ENCODE measurements around the gene SLC25A41. TPM values are rescaled to one million over a fixed set of nuclear protein-coding genes. Genes with fewer than 3 reads are reported as not detected.

SLC25A41 gene
- total RNA-seq, 1 donor from 2014 or later = 0.16 TPM

DNA sequence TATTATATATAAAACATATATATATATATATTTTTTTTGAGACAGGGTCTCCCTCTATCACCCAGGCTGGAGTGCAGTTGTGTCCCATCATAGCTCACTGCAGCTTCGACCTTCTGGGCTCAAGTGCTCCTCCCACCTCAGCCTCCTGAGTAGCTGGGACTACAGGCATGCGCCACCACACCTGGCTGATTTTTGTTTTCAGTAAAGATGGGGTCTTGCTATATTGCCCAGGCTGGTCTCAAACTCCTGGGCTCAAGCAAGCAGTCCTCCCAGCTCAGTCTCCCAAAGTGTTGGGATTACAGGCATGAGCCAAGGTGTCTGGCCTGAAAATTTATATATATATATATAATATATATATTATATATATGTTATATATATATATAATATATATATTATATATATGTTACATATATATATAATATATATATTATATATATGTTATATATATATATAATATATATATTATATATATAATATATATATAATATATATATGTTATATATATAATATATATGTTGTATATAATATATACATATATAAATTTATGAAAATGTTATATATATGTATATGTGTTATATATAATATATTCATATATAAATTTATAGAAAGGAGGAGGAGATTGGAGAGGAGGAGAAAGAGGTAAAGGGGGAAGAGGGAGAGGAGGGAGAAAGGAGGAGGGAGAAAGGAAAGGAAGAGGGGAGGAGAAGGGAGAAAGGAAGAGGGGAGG, 4.7 kb downstream of the SLC25A41 start:
- intact Hi-C loops (cut with micrococcal nuclease) = loop anchor here (10.0 kb wide), 1 partner anchor 76 kb away; the partner anchor contains the start of gene TUBB4A

DNA sequence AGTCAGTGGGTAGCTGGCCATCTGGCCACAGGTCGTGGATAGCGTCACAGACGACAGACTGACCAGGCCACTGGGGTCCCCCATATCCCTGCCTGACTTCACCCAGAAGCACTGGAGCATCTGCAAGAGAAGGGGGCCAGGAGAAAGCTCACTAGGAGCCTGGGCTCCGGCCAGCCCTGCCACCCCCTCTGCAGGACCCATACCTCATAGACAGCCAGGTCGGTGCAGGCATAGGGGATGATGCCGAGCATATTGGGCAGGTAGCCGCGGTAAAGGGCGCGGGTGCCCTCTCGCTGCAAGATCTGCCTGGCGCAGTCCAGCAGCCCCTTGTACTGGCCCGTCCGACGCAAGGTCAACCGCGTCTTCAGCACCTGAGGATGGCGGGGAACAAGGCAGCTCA, 6.4 kb downstream of the SLC25A41 start:
- intact Hi-C loops (cut with micrococcal nuclease) = loop anchor here (10.0 kb wide), 1 partner anchor 78 kb away; the partner anchor contains the start of gene TUBB4A

DNA sequence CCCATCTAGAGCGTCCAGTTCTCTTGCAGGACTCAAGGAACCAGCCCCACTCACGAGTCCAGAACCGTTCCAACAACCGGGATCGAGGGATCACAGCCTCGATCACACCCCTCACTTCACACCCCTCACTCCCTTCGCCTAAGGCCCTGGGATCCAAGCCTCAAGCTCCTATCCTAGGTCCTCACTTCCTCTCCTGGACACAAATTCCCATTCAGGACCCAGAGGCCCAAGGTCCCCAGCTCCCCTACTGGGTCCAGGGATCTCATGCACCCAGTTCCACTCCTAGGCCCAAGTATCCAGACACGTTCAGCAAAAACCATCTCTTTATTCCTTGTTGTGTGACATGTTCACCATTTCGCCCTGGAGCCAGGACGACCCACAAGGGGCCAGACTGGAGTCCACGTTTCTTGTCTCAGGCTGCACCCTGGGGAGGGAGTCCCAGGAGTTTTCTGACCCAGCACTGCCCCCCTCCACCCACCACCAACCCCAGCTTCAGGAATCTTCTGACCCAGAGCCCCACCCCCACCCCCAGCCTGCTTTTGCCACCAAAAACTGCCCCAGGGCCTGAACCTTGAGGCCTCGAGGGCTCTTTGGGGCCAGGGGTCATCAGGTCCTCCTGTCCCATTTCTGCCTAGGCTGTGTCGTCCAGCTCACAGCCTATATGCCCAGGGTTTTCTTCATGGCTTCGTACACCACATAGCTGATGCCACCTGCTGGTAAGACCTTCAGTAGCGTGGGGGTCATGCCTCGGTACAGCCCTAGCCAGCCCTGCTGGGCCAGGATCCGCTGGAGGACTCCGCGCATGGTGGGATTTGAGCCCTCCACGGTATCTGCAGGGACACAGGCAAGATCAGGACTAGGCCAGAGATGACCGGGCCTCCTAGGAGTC, 7.6 kb downstream of the SLC25A41 start:
- intact Hi-C loops (cut with micrococcal nuclease) = loop anchor here (1.0 to 10.0 kb wide), 7 partner anchors 33 to 522 kb away; partner anchors contain the start of genes GPR108, GTF2F1, TUBB4A and VMAC

DNA sequence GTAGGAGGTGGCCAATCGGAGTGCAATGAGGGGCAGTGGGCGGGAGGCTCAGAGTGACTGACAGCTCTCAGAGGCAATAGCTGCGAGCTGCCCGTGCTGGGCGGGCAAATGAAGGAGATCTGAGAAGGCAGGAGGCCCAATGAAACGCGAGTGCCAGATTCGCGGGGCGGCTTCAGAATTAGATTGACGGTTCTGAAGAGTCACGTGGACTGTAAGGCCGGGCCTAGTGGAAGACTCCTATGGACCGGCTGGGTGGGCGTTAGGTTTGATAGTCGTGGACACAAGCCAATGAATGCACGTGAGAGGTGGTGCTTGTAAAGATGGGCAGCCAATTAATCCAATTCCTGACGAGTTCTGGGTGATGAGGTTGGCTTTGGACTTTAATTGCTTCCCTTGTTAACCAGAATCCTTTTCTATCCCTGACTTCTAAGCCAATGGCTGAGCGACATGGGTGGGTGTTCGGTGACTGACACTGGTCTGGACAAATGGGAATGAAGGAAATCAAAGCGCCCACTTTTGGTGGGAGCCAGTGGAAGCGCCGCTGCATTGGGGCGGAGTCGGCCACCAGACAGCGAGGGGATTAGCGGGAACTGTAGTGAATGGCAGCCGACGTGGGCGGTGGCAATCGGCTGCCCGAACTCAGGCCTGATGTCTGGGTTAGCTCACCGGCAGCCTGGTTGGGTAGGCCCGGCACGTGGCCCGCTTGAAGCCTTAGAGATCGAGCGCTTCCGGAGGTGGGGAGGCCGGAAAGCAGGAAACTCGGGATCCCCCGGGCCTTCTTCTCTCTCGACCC, 8.4 kb downstream of the SLC25A41 start:
- intact Hi-C loops (cut with micrococcal nuclease) = loop anchor here (1.0 to 10.0 kb wide), 8 partner anchors 32 to 521 kb away; partner anchors contain the start of genes GPR108, GTF2F1, TUBB4A and VMAC

DNA sequence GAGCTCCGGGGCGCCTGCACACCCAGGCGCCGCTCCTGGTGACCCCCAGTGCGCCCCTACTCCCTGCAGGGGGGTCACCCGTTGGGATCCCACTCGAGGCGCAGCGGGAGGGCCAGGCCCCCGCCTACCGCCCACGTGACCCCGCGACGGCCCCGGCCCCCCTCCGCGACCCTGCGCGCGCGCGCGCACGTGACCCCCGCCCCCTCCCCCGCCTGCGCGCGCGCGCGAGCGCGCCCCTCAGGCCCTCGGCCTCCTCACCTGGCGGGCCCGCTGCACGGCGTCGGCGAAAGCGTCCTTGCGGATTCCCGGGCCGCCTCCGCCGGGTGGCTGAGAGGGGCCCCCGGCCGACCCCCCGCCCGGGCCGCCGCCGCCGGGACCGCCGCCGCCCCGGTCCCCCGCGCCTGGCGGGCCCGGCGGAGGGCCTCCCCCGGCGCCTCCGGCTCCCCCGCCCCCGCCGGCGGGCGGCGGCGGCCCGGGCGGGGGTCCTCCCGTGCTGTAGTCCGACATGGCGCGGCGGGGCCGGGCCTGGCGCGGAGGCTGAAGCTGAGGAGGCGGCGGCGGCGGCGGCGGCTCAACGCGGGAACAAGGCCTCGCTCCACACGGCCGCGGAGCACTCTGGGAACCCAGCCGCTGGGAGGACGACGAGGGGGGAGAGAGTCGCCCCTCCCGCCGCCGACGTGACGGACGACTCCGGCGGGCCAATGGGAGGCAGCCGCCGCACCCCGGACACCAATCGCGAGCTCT, 9.2 kb downstream of the SLC25A41 start, which contains the start of gene KHSRP:
Gene KHSRP, minus strand, starts transcription at position 617 of the 744 bp plus-strand sequence. Its CDS starts 110 bp downstream, at position 507.
- intact Hi-C loops (cut with micrococcal nuclease) = loop anchor here (1.0 to 10.0 kb wide), 2 partner anchors 62 to 80 kb away; partner anchors contain the start of gene TUBB4A

DNA sequence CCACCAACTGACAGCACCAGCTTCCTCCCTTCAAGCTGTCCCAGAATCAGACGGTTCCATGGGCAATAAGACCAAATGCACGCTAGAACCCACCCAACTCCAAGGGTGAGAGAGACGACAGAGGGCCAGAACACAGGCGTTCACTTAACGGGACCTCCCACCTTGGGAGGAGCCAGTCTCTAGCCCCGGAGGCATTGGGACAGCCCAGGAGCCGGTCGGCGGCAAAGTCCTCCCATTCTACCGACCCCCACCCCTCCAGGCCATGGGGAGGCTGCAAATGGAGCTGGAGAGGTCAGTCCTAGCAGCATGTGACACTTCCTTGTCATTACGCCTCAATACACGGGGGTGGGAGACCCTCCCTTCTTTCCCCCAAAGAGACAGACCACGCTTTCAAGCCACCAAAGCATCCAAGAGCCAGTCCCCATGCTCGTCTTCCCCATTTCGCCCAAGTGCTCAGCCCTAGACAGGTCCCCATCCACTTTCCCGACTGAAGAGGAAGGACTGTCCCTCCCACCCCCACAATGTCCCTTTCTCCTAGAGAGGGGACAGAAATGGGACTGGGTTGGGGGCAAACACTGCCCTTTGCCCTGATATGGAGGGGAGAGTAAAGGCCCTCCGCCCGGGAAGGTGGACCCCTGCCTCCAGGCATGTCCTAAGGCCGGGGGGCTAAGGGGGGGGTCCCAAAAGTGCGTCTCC, 9.9 kb downstream of the SLC25A41 start:
- intact Hi-C loops (cut with micrococcal nuclease) = loop anchor here (1.0 to 10.0 kb wide), 2 partner anchors 61 to 81 kb away; partner anchors contain the start of gene TUBB4A

DNA sequence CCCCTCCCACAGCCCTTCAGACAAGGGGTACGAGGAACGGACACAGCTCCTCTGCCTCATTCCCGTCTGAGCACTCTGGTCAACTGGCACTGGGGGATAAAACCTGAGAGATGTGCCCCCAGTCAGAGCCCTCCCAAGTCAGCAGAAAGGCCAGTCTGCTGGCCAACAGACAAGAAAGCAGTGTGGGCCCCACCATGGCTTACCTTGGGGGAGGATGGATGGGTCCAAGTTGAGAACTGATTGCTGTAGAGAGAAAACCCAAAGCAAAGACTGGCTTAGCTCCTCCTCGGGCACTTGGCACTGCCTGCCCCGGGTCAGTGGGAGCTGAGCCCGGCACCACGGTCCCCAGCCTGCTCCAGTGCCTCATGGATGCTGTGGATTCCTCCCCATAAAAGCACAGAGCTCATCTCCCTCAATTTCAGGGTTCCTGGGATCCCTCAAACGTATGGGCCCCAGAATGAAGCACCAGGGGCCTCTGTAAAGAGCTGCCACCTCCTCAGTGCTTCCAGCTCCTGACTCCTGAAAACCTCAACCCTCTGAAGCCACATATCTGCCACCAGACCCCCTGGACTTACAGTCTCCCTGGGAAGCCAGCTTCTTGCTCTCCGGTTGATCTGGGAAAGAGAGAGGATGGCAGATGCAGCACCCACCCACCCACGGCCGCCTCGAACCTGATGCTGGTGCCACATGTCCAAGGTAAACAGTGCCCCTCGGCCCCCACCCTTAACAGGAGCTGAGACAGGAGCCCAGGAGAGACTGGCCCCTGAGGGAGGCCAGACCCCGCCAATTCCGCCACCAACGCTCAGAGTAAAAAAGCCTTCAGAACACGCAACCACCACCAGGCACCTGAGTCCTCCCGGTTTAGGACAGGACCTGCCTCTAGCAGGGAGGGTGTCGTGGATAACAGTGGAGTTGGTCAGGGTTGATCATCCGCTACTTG, 12.2 kb downstream of the SLC25A41 start:
- intact Hi-C loops (cut with micrococcal nuclease) = loop anchor here (10.0 kb wide), 1 partner anchor 83 kb away; the partner anchor contains the start of gene TUBB4A

DNA sequence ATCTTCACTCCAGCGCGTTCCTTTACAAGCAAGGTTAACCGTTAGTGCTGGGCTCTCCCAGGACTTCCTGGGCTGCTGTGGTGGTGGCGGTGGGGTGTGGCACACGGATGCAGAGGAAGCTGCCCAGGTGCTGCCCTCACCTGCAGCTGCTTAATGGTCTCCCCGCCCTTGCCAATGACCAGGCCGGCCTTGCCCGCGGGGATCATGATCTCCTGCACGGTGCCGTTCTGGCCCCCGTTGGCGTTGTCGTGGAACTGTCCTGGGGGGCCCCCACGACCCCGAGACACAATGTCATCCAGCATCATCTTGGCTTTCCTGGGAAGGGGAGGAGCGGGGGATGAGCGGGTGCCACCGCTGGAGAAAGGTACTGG, 15.0 kb downstream of the SLC25A41 start:
- intact Hi-C loops (cut with micrococcal nuclease) = no loop called here

DNA sequence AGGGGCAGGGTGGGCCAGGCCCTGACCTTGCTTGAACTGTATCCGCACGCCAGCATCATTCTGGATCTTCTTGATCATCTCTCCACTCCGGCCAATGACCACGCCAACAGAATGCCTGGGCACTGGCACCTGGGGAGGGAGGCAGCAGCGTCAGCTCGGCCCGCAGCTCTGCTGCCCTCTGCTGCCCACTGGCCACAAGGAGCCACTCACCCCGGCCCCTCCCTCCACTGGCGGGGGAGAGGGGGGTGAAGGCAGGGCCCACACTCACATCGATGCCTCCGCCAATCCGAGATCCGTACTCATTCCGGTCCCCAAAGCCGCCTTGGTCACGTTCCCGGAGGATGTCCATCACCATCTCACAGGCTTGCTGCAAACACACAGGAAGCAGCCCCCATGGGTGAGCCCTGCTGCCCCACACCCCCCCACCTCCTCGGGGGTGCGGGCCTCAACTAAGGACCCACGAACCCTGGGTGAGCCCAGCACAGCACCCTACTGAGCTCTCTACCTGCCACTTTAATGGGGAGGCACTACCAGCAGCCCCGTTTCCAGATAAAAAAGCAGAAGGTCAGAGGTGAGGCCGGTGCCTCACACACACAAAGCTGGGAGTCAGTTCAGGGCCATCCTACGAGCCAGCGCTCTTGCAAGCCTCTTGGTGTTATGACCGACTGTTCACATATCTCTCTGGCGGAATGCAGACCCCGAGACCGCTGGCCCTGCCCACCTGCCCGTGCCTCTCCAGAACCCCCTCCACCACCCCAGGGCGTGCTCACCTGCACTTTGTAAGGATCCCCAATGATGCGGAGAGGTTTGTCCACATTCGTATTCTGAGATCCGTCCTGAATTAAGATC, 15.6 kb downstream of the SLC25A41 start:
- intact Hi-C loops (cut with micrococcal nuclease) = no loop called here

DNA sequence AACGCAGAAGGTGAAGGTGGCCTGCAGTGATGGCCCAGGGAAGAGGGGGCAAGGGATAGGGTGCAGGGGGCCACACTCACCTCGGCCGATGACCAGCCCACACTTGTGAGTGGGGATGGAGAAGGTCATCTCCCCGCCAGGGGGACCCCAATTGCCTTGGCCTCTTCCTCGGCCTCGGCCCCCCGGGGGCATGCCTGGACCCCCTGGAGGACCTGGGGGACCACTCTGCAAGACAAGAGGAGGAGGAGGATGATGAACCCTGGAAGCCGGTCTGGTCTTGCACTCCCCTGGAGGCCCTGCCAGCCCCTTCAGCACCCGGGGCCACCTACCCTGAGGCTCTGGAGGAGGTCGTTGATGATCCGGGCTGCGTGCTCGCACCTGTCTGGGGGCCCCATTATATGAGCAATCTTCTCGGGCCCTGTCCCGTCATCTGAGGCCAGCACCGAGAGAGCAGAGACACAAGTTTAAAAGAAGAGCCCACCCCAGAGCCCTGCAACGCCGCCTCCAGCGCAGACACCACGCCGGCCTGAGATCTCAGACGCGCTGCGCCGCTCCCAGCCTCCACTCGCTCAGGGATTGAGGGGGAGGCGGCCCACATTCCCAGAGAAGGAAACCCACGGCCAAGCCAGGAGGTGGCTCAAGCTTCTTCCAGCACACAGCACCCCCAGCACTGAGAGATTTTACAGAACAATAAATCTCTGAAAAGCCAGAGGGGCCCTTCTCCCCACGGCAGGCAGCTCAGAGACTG, 16.7 kb downstream of the SLC25A41 start:
- intact Hi-C loops (cut with micrococcal nuclease) = no loop called here

DNA sequence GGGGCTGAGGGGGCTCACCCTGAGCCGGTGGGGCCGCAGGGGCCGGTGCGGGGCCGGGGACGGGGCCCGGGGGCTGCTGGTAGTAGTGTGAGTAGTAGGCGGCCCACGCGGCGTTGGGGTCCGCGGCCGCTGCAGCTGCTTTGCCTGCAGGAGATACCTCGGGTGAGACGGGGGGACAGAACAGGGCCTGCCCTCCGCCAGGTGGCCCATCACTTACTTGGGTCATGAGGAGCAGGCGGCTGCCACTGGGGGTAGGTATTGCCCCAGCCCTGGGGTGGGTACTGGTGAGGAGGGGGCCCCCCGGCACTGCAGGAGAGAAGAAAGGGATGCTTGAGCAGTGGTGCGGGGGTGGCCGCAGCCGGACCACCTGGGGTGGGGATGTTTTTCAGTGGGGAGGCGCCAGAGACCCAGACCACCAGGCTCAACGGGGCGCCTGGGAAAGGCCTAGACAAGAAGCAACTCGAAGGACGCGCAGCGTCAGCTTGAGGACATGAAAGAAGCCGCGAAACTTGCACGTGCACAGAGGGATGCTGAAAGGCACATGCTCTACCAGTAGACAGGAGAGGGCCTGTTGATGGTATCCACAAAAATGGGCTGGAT, 17.9 kb downstream of the SLC25A41 start:
- intact Hi-C loops (cut with micrococcal nuclease) = no loop called here

DNA sequence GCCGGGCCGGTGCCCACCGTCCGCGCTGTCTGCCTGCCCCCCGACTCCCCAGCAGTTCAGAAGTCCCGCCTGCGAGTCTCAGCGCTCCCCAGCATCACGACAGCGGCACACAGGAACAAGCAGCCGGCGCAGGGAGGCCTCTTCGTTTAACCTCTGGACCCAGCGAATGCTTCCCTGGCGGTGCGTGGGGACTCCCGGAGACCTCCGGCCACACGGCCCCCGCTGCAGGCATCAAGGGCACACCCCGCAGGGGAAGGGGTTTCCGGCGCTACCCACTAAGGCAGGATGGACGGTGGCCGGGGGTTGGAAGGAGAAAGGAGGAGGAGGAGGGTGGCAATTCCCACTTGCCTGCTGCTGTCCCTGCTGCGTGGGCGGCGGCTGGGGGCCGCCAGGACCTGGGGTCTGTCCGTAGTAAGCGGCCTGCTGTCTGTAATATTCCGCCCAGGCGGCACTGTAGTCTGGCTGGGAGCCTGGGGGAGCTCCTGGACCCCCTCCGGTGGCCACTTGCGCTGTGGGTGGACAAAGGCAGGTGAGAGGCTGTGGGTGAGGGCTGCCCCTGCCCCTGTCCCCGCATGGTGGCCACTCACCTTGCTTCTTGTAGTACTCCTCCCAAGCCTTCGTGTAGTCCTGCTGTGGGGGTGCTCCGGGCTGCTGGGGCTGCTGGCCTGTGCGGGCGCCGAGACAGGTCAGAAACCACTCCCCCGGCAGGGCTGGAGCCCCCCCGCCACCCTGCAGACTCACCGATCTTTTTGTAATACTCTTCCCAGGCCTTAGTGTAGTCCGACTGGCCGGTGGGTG, 18.6 kb downstream of the SLC25A41 start:
- intact Hi-C loops (cut with micrococcal nuclease) = no loop called here

DNA sequence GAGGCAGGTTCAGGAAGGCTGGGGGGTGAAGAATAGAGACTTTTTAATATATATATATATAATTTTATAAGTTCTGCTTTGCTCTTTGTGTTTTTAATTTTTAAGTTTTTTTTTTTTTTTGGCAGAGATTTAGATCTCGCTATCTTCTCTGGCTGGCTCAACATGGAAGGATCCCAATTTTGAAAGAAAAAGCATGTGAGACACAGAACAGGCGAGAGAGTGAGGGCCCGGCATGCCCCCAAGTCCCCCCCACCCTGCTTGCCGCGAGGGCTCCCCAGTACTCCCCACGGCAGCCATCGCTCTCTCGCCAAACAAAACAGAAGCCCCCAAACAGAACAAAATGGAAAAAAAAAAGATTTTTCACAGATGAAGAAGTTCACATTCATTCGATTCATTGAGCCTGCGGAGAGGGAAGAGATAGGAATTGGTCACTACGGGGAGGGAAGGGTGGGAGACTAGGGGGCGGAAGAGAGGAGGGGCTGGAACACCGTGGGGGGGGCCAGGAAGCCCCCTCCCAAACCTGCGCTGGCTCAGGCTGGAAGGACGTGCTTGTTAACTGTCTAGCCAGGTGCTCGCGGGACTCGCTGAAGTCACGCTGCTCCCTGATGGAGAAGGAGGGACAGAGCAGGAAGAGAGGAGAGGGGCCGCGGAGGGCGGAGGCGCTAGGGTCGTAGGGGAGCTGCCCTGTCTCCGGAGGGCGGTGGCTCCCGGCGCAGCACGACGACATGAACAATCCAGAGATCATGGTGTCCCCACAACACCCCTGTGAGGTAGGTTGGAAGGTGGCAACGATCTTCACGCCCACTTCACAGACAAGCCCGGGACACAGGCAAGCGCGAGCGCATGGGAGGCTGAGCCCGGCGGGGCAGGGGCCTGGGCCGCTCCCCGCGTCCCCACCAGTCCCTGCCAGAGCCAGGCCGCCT, 19.6 kb downstream of the SLC25A41 start:
- intact Hi-C loops (cut with micrococcal nuclease) = no loop called here

DNA sequence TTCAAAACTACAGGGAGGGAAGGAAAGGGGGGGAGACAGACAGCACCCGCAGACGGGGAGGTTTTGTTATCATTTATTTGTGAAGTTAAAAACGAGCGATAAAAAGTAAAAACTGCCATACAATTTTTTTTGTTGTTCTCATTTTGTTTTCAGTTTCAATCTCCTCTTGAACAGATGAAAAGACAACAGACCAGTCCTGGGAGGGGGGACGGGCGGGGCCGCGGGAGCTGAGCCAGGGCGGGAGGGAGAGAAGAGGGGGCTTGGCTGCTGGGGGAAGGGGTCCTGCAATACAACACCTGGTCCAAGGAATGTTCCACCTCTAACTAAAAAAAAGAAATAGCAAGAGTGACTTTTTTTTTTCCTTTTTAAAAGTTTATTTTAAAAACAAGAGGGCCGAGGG, 20.3 kb downstream of the SLC25A41 start:
- intact Hi-C loops (cut with micrococcal nuclease) = no loop called here
